ENCODE data around the gene GID8. TPM values are rescaled to one million over a fixed set of nuclear protein-coding genes. Genes with fewer than 3 reads are reported as not detected.

The GID8 gene
- polyA plus RNA-seq, 1 experiment = 23.4 TPM

GRCh38 chr20:62907384-62908317 lies 30.3 kb upstream of the GID8 start:
- peaks cover 49% of the 10 kb centered on the region for H3K36me3 ChIP-seq (ENCODE audit: control insufficient read depth, insufficient read depth, low read length)
- POLR2A ChIA-PET = no interaction called here
- DNase-seq (ENCODE audit: low read depth) = no peak
- TF ChIP-seq CTCF (IDR thresholded peaks at IDR 0.05; ENCODE audit: insufficient read depth, low read depth, low read length) = peak; percentile 55
- H3K4me3 ChIP-seq (ENCODE audit: low read depth, low read length) = no peak overlapping the region
- CTCF ChIA-PET = interaction anchor here (0.6 to 2.5 kb wide), 8 partner anchors 9 to 54 kb away, joined by 3 to 18 read pairs (median 4); partner anchors contain the start of gene DIDO1
- H3K27me3 ChIP-seq (ENCODE audit: control insufficient read depth, insufficient read depth, low read length) = no peaks in the 10 kb centered on the region

- TF ChIP-seq CTCF (IDR thresholded peaks at IDR 0.05; ENCODE audit: insufficient read depth, low read depth, low read length) = no peak
- Histone ChIP-seq H3K4me3 (ENCODE audit: low read depth, low read length) (no peak overlapping the region), H3K36me3 (ENCODE audit: control insufficient read depth, insufficient read depth, low read length) (peaks cover 43% of the 10 kb centered on the region), H3K27me3 (ENCODE audit: control insufficient read depth, insufficient read depth, low read length) (no peaks in the 10 kb centered on the region)
- POLR2A ChIA-PET = no interaction called here
- CTCF ChIA-PET = interaction anchor here (1.0 to 2.5 kb wide), 4 partner anchors 9 to 17 kb away, joined by 3 to 18 read pairs (median 8); partner anchors contain the start of gene DIDO1
- DNase-seq (ENCODE audit: low read depth) = no peak
Observed at GRCh38 chr20:62908971-62909791, 28.8 kb upstream of the GID8 start.

GRCh38 chr20:62910217-62910766 lies 27.7 kb upstream of the GID8 start:
- Histone ChIP-seq H3K36me3 (ENCODE audit: control insufficient read depth, insufficient read depth, low read length) (peaks cover 40% of the 10 kb centered on the region), H3K4me3 (ENCODE audit: low read depth, low read length) (no peak overlapping the region), H3K27me3 (ENCODE audit: control insufficient read depth, insufficient read depth, low read length) (no peaks in the 10 kb centered on the region)
- no peak for DNase-seq (ENCODE audit: low read depth)
- TF ChIP-seq CTCF (IDR thresholded peaks at IDR 0.05; ENCODE audit: insufficient read depth, low read depth, low read length) = no peak
- POLR2A ChIA-PET = no interaction called here
- CTCF ChIA-PET = interaction anchor here (6.3 kb wide), 1 partner anchor 9 kb away, joined by 31 read pairs; no protein-coding TSS in a partner anchor

DNA sequence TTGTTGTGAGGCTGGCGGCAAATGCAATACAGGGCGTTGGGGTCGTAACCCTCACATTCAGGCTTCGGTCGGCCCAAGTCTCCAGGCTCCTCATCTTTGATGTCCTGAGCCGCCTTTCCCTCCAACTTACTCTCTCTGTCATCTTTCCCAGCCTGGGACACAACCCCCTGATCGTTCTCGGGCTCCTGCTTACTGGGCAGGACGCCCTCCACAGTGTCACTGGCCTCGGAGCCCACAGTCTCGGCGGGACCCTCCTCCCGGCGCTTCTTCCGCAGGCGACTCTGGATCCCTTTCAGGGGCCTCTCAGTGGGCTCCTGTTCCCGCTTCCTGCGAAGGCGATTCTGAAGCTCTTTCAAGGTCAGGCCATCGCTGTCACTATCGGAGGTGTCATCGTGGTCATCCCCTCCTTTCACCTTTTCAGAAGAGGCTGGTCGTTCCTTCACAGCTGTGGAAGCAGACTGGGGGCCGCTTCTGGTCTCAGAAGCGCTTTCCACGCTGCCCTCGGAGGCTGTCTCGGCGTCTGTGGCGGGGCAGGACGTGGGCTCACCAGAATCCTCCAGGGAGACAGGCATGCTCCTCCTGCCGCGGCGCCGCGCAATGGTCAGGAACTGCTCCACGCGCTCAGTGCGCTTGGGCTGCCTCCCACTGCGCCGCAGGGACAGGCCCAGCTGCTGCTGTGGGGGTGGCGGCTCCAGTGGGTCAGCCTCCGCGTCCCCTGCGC lies 27.0 kb upstream of the GID8 start:
- H3K4me3 ChIP-seq (ENCODE audit: low read depth, low read length) = no peak overlapping the region
- ChIA-PET POLR2A (no interaction called here), CTCF (interaction anchor here (0.6 to 6.3 kb wide), 2 partner anchors 10 to 1167 kb away, joined by 3 to 31 read pairs; no protein-coding TSS in a partner anchor)
- H3K27me3 ChIP-seq (ENCODE audit: control insufficient read depth, insufficient read depth, low read length) = no peaks in the 10 kb centered on the region
- DNase-seq (ENCODE audit: low read depth) = no peak
- no peak for TF ChIP-seq CTCF (IDR thresholded peaks at IDR 0.05; ENCODE audit: insufficient read depth, low read depth, low read length)
- H3K36me3 ChIP-seq (ENCODE audit: control insufficient read depth, insufficient read depth, low read length) = peaks cover 34% of the 10 kb centered on the region

Measured in BJ (cell line).